ENCODE measurements around the gene LHFPL3.

GRCh38 chr7:104529567-104529966 lies 201.2 kb downstream of the LHFPL3 start:
- no peak for TF ChIP-seq EZH2 (IDR thresholded peaks at IDR 0.05; ENCODE audit: borderline replicate concordance, insufficient read depth, low read length, poor library complexity, severe bottlenecking)
- TF ChIP-seq, protein P1, sequence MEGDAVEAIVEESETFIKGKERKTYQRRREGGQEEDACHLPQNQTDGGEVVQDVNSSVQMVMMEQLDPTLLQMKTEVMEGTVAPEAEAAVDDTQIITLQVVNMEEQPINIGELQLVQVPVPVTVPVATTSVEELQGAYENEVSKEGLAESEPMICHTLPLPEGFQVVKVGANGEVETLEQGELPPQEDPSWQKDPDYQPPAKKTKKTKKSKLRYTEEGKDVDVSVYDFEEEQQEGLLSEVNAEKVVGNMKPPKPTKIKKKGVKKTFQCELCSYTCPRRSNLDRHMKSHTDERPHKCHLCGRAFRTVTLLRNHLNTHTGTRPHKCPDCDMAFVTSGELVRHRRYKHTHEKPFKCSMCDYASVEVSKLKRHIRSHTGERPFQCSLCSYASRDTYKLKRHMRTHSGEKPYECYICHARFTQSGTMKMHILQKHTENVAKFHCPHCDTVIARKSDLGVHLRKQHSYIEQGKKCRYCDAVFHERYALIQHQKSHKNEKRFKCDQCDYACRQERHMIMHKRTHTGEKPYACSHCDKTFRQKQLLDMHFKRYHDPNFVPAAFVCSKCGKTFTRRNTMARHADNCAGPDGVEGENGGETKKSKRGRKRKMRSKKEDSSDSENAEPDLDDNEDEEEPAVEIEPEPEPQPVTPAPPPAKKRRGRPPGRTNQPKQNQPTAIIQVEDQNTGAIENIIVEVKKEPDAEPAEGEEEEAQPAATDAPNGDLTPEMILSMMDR (IDR thresholded peaks at IDR 0.05; ENCODE audit: poor library complexity, severe bottlenecking): no peak
- TF ChIP-seq EP300 (conservative IDR thresholded peaks at IDR 0.05; ENCODE audit: poor library complexity, severe bottlenecking): no peak
- TF ChIP-seq TAF1 (IDR thresholded peaks at IDR 0.05; ENCODE audit: low read depth): no peak
- TF ChIP-seq, protein P2, sequence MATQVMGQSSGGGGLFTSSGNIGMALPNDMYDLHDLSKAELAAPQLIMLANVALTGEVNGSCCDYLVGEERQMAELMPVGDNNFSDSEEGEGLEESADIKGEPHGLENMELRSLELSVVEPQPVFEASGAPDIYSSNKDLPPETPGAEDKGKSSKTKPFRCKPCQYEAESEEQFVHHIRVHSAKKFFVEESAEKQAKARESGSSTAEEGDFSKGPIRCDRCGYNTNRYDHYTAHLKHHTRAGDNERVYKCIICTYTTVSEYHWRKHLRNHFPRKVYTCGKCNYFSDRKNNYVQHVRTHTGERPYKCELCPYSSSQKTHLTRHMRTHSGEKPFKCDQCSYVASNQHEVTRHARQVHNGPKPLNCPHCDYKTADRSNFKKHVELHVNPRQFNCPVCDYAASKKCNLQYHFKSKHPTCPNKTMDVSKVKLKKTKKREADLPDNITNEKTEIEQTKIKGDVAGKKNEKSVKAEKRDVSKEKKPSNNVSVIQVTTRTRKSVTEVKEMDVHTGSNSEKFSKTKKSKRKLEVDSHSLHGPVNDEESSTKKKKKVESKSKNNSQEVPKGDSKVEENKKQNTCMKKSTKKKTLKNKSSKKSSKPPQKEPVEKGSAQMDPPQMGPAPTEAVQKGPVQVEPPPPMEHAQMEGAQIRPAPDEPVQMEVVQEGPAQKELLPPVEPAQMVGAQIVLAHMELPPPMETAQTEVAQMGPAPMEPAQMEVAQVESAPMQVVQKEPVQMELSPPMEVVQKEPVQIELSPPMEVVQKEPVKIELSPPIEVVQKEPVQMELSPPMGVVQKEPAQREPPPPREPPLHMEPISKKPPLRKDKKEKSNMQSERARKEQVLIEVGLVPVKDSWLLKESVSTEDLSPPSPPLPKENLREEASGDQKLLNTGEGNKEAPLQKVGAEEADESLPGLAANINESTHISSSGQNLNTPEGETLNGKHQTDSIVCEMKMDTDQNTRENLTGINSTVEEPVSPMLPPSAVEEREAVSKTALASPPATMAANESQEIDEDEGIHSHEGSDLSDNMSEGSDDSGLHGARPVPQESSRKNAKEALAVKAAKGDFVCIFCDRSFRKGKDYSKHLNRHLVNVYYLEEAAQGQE (IDR thresholded peaks at IDR 0.05; ENCODE audit: borderline replicate concordance): no peak
- TF ChIP-seq RAD21 (conservative IDR thresholded peaks at IDR 0.05): no peak
- TF ChIP-seq MXI1 (conservative IDR thresholded peaks at IDR 0.05; ENCODE audit: poor library complexity, severe bottlenecking): no peak
- no peak for TF ChIP-seq POLR2AphosphoS5 (IDR thresholded peaks at IDR 0.05)
